Pancreas (tissue), 10 donors: ENCODE measurements around the gene FRAT1. TPM values are rescaled to one million over a fixed set of nuclear protein-coding genes. Genes with fewer than 3 reads are reported as not detected.

Experiments used
- ATAC-seq, 4 donors: fragments of 200-7000 bp; cut with Tn5 transposase; one replicate each; pipeline versions ENCODE4 v1.8.0 to v1.9.1; 2020; ENCODE audit warnings: mild to moderate bottlenecking in 4 of 4, moderate library complexity in 4 of 4
- DNase-seq, 6 donors: peaks; one replicate each; pipeline ENCODE4 v3.0.0-alpha.2; 2020
- FAIRE-seq: peaks from 2 replicates; lab custom pipeline; 2012; peaks lifted over from hg19 to GRCh38; lab: Jason Lieb, UNC
- H3K27ac ChIP-seq, 4 donors: fragments of 200-600 bp; sonication (generic); 1 replicate in 3 of 4; 2 replicates in 1 of 4; pipeline versions ENCODE4 v1.5.0 to v1.8.0; 2020
- H3K27me3 ChIP-seq, 4 donors: fragments of 200-600 bp; one replicate each; pipeline ENCODE4 v1.8.0; 2021
- H3K36me3 ChIP-seq, 3 donors: fragments of 200-600 bp; sonication (generic) in 1 of 3; one replicate each; pipeline versions ENCODE4 v1.5.0 to v1.8.0; 2020 to 2021
- H3K4me1 ChIP-seq, 3 donors: fragments of 200-600 bp; one replicate each; pipeline ENCODE4 v1.8.0; 2021
- H3K4me3 ChIP-seq, 4 donors: fragments of 200-600 bp; sonication (generic) in 2 of 4; one replicate each; pipeline versions ENCODE4 v1.5.0 to v1.8.0; 2020 to 2021
- H3K9me3 ChIP-seq, 4 donors: fragments of 200-600 bp; one replicate each; pipeline ENCODE4 v1.8.0; 2021
- WGBS, 2 donors: extraction: QIAGEN DNeasy Blood & Tissue Kit; methylation state at CpG; one replicate each; pipeline ENCODE4 v1.1.7; 2013; 5-methylcytosine and 5-hydroxymethylcytosine counted together
- intact Hi-C, 3 donors: fragments of 100-400 bp; cut with DNase I; formaldehyde crosslinking; loops; one replicate each; pipeline versions ENCODE4 v1.11.1 to v1.14.2; 2022
- polyA plus RNA-seq, 2 donors: library from polyadenylated mRNA; stranded (reverse); fragments of 200-250 nt; gene quantifications; one replicate each; pipeline ENCODE4 v1.2.3, GENCODE V29; 2013
- total RNA-seq, 6 donors: library from RNA; stranded (reverse); fragmentation: NEBNext Ultra II Directional in 4 of 6; extraction: Animal tissue kit (Norgen Biotek cat#: 25700) in 4 of 6; gene quantifications; one replicate each; pipeline versions ENCODE4 v1.2.1 to v1.2.4, GENCODE V29; 2021 to 2023
- TF ChIP-seq, protein P1 (sequence below), 4 donors: fragments of 200-600 bp; sonication (generic) in 3 of 4; IDR thresholded peaks; one replicate each; pipeline versions ENCODE4 v1.5.0 to v1.8.0; 2021; ENCODE audit warnings: antibody characterized with exemption in 4 of 4
- donor health status: healthy with polysubstance abuse.
- donor health status: DM: no; HTN: no; CAD: no; lungs with moderate emphysema.
- donor health status: DM: no; HTN: no; CAD: no.
- donor health status: control.
- donor health status: control.
- donor health status: Bipolar disorder and iron deficiency.
- donor health status: DM: yes; HTN: yes; CAD: no.
- donor health status: DM: no; HTN: no; CAD: no.
- donor health status: DM: no; HTN: no; CAD: no.
- donor health status: DM: yes; HTN: yes; CAD: no.

FRAT1 gene
- total and polyA plus RNA-seq, 8 donors = 1.6 to 5.2 (median 3.1) TPM

DNA sequence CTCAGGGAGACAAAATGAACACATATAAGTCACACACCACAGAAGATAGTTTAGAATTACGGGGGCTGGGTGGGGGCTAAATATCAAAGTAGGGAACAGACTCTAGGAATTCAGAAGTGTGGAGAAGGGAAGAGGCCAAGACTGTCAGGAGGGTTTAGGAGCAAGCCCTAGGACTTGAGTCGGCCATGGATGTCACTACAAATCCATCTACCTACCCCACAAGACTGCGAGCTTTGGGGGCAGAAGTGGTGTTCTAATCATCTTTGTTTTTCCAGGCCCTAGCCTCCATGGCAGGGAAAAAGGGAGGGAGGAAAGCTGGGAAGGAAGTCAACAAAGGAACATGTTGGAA lies 20.9 kb upstream of the FRAT1 start:
- Histone ChIP-seq H3K4me3 (no peak overlapping the region), H3K27me3 (no peaks in the 10 kb centered on the region), H3K27ac (peak overlapping the region in 3 of 4 donors; percentile 2 to 53 (median 33)), H3K4me1 (no peaks in the 10 kb centered on the region), H3K36me3 (no peaks in the 10 kb centered on the region), H3K9me3 (no peaks in the 10 kb centered on the region)
- TF ChIP-seq, protein P1, sequence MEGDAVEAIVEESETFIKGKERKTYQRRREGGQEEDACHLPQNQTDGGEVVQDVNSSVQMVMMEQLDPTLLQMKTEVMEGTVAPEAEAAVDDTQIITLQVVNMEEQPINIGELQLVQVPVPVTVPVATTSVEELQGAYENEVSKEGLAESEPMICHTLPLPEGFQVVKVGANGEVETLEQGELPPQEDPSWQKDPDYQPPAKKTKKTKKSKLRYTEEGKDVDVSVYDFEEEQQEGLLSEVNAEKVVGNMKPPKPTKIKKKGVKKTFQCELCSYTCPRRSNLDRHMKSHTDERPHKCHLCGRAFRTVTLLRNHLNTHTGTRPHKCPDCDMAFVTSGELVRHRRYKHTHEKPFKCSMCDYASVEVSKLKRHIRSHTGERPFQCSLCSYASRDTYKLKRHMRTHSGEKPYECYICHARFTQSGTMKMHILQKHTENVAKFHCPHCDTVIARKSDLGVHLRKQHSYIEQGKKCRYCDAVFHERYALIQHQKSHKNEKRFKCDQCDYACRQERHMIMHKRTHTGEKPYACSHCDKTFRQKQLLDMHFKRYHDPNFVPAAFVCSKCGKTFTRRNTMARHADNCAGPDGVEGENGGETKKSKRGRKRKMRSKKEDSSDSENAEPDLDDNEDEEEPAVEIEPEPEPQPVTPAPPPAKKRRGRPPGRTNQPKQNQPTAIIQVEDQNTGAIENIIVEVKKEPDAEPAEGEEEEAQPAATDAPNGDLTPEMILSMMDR (IDR thresholded peaks at IDR 0.05) = no peak
- 58 to 72% methylated on average over 3 of the region's 3 CpGs for WGBS, 2 donors
- no peak for FAIRE-seq
- ATAC-seq = no peak
- no peak for DNase-seq
- intact Hi-C loops = no loop called here

- H3K4me1 ChIP-seq = no peaks in the 10 kb centered on the region
- no peaks in the 10 kb centered on the region for H3K9me3 ChIP-seq
- H3K27ac ChIP-seq = no peak overlapping the region
- ATAC-seq = no peak
- no peaks in the 10 kb centered on the region for H3K36me3 ChIP-seq
- H3K27me3 ChIP-seq = no peaks in the 10 kb centered on the region
- TF ChIP-seq, protein P1 (IDR thresholded peaks at IDR 0.05) = no peak
- DNase-seq = no peak
- WGBS, 2 donors = 94 to 98% methylated on average over 3 of the region's 3 CpGs
- FAIRE-seq = no peak
- H3K4me3 ChIP-seq = no peak overlapping the region
- intact Hi-C loops = no loop called here
Observed at GRCh38 chr10:97300980-97301379, 18.1 kb upstream of the FRAT1 start.

DNA sequence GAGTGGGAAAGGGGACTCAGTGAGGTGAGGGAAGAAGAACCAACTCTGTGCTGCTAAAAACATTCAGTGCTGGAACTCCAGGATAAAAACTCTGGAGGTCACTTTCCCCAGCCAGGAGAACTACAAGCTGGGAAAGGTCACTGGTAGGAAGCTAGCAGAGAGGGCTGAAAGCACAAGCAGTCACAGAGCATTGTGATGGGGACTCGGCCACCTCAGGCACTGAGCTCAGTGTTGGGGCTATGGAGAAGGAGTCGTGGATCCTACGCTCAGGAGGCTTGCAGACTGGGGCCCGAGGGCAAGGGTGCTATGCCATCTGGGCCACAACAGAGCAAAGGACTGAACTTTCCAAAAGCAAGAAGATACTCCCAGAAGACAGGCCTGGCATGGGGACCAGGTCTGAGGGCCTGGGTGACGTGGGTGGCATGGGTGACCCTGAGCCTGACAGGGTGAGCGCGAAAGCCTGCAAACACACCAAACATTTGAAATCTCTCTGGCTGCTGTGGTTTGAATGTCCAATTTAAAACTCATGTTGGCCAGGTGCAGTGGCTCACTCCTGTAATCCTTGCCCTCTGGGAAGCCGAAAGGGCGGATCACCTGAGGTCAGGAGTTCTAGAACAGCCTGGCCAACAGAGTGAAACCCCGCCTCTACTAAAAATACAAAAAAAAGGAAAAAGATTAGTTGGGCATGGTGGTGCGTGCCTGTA lies 16.8 kb upstream of the FRAT1 start:
- intact Hi-C loops = no loop called here
- DNase-seq (no peak), ATAC-seq (no peak), FAIRE-seq (no peak)
- TF ChIP-seq, protein P1 (IDR thresholded peaks at IDR 0.05) = no peak
- Histone ChIP-seq H3K4me3 (no peak overlapping the region), H3K27me3 (no peaks in the 10 kb centered on the region), H3K9me3 (no peaks in the 10 kb centered on the region), H3K4me1 (no peaks in the 10 kb centered on the region), H3K27ac (no peak overlapping the region), H3K36me3 (no peaks in the 10 kb centered on the region)
- 87 to 89% methylated on average over 11 of the region's 11 CpGs for WGBS, 2 donors

DNA sequence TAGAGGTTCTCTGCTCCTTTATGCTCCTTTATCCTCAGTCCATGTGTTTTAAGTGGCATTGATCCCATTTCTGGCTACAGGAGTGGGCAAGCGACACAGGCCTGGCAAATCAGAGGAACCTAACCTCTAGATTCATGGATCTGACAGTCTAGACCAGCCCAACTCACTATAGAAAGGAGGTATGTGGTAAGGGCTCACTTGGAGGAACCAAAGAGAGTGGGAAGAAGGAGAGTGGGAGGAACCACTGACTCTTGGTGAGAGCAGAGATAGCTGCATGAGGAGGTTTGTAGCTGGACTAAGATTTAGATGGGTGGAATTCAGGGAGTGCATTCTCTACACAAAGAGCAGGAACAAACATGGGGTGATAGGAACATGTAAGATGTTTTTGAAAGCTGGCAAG lies 11.6 kb upstream of the FRAT1 start:
- Histone ChIP-seq H3K9me3 (no peaks in the 10 kb centered on the region), H3K36me3 (no peaks in the 10 kb centered on the region), H3K27me3 (no peaks in the 10 kb centered on the region), H3K4me1 (no peaks in the 10 kb centered on the region), H3K4me3 (no peak overlapping the region), H3K27ac (no peak overlapping the region)
- TF ChIP-seq, protein P1 (IDR thresholded peaks at IDR 0.05) = no peak
- 42 to 90% methylated on average over 1 of the region's 1 CpG for WGBS, 2 donors
- DNase-seq = no peak
- FAIRE-seq = no peak
- ATAC-seq = no peak
- intact Hi-C loops = no loop called here
